ENCODE results near the gene SRGAP3. TPM values are rescaled to one million over a fixed set of nuclear protein-coding genes. Genes with fewer than 3 reads are reported as not detected.

Gene SRGAP3
- total RNA-seq, 1 donor from 2014 or later, result 1.6 TPM

DNA sequence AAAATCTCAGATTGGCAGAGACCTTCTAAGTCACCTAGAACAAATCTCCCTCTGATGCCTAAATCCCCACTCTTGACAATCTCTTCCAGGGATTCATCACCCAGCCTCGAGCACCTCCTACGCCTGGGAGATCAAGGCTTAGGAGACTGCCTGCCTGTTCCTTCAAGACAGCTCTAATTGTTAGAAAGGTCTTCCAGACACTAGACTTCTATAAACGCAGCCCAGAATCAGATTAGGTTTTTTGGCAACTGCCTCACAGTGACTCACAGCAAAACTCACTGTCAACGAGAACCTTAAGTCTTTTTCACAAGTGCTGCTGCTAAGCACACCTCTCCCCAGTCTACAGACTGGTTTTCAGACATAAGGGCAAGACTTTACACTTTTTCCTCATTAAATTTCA is 23.1 kb downstream of the SRGAP3 start:
- intact Hi-C loops (cut with micrococcal nuclease), result no loop called here

DNA sequence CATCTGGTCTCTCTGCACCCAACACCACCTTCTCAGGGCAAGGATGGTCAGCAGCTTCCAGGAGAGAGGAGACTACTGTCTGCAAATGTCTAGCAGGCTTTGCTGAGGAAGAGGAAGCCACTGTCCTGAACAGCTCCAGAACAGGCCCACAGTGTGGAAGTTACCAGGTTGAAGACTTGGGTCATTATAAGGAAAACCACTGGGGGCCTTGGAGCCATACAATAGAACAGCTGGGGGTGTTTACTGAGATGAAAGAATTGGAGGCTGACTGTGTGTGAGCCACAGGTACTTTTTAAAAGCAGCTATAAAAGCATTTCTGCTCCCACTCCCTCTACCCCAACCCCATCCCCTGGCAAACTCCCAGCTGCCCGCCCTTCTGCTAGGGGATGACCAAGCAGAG is 24.2 kb downstream of the SRGAP3 start:
- intact Hi-C loops (cut with micrococcal nuclease), result loop anchor here (2.0 kb wide), 1 partner anchor 56 kb away; no protein-coding TSS in a partner anchor

DNA sequence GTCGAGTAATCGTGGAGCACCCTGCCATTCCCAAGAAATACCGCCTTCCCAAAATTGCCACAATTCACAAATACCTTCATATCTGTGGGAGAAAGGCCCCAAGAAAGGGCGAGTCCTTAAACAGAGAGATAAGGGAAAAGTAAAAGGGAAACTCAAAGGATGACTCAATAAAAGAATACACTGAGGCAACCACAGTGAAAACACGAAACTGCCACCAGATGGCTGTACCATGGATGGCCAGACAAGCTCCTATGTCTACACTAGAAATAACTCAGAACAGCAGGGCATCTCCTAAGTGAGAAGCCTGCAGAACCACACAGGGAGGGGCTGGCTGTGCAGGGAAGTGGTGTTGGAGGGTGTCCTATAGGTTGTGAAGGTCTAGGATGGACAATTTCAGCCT is 25.0 kb downstream of the SRGAP3 start:
- intact Hi-C loops (cut with micrococcal nuclease), result loop anchor here (1.0 to 2.0 kb wide), 3 partner anchors 25 to 78 kb away; partner anchors contain the start of gene SRGAP3

DNA sequence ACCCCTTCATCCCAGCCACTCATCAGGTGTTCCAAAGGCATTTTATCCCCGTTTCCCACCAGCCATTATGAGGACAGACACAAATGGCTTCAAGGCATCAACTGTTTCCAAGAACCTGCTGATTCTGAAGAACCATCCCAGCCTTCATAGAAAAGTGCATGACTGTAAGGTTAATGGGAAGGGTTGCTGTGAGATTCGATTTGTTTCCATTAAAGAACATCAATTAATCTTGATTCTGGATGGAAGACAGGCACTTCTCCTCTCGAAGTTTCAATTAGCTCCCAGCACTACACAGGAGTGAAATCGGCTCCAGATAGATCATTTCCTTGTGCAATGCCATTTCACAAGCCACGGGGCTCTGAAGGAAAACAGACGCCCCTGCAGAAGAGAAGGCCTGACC is 25.8 kb downstream of the SRGAP3 start:
- intact Hi-C loops (cut with micrococcal nuclease), result loop anchor here (1.0 to 2.0 kb wide), 3 partner anchors 26 to 79 kb away; partner anchors contain the start of gene SRGAP3

DNA sequence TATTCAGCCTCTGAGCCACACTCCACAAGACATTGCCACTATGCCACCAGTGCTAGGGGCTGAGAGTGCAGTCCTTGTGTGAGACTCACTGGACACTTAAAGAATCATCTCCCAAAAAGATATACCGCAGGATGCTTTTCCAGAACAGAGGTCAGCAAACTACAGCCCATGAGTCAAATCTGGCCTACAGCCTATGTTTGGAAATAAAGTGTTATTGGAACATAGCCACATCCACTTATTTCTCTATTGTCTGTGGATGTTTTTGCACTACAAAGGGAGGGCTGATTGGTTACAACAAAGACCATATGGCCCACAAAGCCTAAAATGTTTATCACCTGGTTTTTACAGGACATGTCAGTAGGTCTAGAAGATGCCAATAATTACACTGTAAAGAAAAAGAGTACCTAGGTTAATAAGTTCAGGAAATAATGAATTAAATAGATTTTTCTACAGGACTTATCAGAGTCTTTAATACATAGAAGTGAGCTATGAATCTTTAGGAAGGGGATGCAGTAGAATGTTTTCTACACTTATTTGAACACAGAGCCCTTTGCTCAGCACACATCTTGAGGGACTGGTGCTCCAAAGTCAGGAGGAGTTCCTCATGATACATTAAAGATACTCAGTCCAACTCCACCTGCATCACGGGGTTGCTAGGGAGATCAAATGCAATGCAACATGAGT is 26.3 kb downstream of the SRGAP3 start:
- intact Hi-C loops (cut with micrococcal nuclease), result no loop called here

DNA sequence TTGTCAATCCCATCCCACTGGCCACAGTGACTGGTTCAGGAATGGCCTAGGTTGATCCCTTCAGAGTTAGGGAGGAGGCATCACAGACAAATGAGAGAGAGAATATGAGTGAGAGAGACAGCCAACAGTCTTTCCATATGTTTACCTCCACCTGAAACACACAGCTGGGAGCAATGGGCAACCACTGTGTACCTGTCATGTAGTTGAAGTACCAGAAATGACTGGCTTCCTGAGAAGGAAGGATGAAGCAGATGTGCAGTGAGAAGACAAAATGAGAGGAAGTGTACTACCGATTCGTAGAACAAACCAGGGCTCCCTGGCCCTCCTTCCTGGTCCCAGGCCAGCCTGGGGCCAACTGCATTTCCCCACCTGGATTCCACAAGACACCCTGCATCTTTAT is 27.4 kb downstream of the SRGAP3 start:
- intact Hi-C loops (cut with micrococcal nuclease), result no loop called here

DNA sequence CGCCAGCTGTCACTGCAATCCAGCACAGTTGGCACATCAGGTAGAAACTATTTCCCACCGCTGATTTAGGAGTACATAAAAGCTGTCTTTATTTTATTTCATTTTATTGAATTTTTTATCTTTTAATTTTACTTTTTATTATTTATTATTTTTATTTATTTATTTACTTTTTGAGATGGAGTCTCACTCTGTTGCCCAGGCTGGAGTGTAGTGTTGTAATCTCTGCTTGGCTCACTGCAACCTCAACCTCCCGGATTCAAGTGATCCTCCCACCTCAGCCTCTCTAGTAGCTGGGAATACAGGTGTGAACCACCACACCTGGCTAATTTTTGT is 31.0 kb downstream of the SRGAP3 start:
- intact Hi-C loops (cut with micrococcal nuclease), result no loop called here

DNA sequence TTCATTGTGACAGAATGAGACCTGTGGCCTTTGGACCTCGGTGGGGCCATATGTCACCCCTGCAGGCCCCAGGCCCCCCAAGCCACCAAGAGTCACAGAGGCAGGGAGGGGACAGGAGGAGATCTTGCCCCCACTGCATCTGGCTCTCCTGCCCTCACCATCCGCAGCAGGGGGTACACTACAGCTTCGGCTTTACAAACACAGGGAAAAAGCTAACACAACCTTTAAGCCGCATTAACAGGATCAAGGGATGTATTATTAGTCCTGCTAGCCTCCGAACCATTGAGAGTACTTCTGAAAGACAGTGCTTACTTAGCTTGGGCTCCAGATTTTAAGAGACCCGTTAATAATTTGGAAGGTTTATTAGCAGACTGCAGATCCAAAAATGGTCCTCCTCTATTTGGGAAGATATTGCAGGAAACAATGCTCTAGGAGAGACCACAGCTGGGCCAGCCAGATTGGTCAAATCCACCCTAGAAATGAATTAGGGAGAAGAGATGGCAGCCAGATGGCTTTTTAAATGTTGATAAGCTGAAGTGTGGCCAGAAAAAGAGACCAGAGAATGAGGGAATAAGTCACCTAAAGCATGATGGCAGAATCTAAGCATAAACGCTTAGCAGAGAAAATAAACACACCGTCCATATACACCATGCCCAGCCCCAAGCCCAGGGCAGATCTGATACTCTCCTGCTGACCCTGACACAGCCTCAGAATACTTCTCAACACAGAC is 31.5 kb downstream of the SRGAP3 start:
- intact Hi-C loops (cut with micrococcal nuclease), result no loop called here

DNA sequence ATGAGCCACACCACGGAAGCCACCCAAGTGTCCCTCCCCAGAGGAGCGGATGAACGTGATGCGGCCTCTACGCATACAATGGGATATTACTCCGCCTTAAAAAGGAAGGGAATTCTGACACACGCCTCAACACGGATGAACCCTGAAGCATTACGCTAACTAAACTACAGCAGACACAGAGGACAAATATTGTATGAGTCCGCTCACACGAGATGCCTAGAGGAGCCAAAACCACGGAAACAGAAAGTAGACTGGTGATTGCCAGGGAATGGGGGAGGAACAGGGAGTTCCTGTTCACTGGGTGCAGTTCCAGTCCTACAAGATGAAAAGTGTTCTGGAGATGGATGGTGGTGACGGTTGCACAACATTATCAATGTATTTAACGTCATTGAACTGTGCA is 32.7 kb downstream of the SRGAP3 start:
- intact Hi-C loops (cut with micrococcal nuclease), result no loop called here

DNA sequence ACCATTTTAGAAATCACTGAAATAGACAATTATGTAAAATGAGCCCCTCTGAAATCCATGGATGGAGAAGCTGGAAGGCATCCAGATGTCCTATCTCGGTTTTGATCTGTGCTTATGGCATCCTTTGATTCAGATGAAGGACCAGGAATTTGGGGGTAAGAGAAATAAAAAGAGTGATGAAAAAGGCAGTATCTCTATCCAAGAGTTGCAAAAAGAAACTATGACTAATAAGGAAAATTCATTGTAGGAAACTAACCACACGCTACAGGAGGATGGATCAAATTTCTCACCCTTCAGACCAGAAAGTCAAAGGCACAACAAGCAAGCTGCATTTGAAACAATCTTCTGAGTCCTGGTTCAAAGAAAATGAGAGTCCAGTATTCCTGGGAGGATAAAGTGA is 34.8 kb downstream of the SRGAP3 start:
- intact Hi-C loops (cut with micrococcal nuclease), result no loop called here

DNA sequence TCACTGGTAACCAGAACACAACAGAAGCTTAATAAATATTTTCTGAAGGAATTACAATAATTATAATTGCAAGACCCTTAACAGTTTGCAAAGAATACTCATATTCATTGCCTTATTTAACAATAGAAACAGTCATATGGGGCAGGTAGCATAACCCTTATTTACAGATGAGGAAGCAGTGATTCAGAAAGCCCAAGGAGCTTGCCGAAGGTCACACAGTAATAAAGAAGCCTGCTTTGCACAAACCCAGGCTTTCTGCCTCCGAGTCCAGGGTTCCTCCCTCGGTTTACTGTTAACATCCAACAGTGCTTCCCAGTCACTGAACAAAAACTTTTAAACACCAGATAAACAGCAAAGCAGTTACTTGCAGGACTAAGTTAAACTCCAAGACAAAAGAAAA is 35.3 kb downstream of the SRGAP3 start:
- intact Hi-C loops (cut with micrococcal nuclease), result no loop called here

DNA sequence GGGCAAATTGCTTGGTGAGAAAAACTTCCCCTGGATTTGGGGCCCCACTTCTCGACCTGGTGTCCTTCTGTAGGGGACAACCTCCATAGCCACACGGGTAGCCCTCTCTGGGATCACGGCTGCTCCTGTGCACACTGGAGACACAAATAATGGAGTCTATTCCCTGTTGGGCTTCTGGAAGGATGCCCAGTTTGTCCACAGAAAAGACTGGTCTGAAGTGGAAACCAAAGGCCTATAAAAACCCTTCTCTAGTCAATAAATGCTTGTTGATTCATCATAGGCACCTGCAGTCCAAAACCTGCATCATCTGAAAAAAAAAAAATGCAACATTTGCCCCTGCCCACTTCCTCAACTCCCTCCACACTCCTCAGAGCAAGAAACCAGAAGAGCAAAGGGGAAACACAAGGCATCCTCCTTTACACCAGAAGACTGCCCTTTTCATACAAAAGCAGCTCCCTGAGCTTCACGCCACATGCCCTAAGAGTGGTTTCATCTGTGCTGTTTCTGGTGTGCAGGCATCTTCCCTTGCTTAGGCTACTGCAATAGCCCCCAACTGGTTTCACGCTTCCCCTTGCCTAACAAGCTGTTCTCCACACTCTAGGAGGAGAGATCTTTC is 36.3 kb downstream of the SRGAP3 start:
- intact Hi-C loops (cut with micrococcal nuclease), result no loop called here

DNA sequence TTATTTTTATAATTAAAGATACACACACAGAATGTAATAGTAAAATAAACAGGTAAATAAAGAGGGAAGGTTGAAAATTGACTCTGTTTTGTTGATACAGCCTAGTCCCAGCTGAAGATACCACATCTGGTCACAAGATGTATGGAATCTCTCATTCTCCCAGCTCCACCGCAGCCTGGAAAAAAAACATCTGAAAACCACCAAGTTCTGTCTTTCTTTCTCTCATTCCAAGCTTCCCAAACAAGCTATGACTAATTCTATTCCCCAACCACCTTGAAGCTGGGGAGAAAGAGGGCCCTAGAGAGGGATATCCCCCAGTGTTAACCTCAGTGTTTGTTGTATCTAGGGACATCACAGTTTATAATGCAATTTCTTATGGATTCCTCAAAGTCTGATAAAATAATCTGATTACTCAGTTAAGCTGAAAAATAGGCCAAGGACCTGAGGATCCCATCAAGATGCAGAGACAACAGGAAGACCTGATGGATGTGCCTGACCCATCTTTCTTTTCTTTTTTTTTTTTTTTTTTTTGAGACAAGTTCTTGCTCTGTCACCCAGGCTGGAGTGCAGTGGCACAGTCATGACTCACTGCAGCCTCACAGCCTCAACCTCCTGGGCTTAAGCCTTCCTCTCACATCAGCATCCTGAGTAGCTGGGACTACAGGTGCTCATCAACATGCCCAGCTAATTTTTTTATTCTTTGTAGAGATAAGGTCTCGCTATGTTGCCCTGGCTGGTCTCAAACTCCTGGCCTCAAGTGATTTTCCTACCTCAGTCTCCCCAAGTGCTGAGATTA is 38.1 kb downstream of the SRGAP3 start:
- intact Hi-C loops (cut with micrococcal nuclease), result no loop called here

DNA sequence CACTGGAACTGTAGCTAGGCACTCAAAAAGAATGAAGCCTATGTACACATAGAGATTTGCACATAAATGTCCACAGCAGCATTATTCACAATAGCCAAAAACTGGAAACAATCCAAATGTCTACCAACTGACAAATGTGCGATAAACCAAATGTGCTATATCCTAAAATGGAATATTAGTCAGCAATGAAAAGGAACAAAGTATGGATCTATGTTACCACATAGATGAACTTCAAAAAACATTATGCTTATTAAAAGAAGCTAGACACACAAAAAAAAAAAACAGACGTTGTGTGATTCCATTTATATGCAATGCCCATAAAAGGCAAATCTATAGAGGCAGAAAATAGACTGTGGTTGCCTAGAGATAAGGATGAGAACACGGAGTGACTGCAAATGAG is 39.7 kb downstream of the SRGAP3 start:
- intact Hi-C loops (cut with micrococcal nuclease), result no loop called here

DNA sequence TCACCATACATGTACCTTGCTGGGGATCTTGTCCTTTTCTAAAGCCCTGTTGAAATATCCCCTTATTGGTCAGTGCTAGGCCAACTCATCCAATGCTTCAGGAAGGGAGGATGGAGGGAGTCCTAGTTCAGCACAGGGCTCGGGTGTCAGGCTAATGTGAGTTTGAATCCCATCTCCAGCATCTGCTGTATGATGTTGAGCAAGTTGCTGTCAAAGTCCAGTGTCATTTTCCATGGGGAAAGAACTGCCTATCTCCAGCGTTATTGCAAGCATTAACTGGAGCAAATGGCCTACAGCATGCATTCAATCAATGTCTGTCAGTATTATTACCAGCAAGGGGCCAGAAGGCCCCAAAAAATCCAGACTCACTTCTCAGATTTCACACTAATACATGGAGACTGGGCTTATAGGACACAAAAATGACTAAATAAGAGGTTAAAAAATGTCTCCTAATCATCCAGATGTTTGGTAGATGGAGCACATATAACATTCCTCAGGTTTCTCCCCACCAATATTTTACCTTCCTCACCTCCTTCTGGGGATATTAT is 40.8 kb downstream of the SRGAP3 start:
- intact Hi-C loops (cut with micrococcal nuclease), result no loop called here

DNA sequence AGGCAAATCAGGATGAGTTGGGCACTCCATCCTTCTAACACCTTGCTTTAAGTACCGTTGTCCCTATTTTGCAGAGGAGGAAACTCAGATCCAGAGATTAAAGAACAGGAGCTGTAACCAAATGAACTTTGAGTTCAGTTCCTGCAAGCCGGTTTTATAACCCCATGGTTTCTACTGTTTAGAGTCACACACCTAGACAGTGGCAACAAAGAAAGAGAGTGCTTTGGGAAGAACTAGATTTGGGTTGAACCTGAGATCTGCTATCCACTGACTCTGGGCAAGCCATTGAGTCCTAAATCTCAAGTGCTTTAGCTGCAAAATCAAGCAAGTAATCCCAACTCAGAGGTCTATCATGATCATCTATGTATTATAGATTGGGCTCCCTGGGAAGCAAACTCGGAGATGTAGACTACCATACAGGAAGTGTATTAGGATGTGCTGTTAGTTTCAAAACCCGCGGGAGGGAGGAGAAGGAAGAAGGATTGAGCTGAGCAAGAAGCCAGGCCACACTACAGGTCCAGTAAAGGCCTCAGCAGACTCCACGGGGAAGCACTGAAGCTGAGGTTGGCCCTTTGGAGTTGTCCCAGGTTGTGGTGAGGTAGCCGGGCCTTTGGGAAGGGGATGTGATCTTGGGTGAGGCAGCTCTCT is 42.2 kb downstream of the SRGAP3 start:
- intact Hi-C loops (cut with micrococcal nuclease), result no loop called here

DNA sequence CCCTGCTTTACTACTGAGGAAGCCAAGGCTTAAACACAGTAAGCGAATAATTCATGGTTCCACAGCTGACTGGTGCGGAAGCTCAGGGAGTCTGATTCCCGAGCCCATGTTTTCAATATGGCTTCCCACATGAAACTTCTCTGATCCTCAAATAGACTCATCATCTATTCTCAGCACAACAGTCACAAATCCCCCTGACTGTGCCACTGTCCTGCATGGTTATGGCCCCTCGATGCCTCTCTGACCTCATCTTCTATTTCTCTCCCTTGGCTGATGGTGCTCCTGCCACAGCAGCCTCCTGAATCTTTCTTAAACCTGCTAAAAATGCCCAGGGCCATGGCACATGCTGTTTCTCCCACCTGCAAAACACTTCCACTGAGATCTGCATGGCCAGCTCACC is 43.2 kb downstream of the SRGAP3 start:
- intact Hi-C loops (cut with micrococcal nuclease), result no loop called here

DNA sequence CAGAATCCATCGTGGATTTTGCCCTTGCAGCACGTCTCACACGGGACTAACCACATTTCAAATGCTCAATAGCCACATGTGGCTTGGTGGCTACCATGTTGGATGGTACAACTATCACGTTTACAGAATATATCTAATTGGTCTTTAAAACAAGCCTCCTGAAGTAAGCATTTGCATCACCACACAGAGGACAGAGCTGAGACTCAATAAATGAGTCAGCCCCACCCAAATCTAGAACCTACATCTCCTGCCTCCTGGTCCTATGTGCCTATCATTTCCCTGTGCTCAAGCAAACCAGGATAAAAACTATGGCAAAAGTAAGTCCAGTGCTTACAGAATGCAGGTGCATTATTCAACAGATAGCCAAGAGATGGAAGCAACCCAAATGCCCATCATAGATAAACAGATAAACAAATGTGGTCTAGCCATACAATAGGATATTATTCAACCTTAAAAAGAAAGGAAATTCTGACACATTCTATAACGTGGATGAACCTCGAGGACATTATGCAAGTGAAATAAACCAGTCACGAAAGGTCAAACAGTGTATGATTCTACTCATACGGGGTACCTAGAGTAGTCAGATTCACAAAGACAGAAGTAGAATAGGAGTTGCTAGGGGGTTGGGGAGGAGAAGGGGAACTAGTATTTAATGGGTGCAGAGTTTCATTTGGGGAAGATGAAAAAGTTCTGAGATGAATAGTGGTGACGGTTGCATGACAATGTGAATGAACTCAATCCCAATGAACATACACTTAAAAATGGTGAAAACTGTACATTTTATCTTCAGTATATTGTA is 43.9 kb downstream of the SRGAP3 start:
- intact Hi-C loops (cut with micrococcal nuclease), result no loop called here

DNA sequence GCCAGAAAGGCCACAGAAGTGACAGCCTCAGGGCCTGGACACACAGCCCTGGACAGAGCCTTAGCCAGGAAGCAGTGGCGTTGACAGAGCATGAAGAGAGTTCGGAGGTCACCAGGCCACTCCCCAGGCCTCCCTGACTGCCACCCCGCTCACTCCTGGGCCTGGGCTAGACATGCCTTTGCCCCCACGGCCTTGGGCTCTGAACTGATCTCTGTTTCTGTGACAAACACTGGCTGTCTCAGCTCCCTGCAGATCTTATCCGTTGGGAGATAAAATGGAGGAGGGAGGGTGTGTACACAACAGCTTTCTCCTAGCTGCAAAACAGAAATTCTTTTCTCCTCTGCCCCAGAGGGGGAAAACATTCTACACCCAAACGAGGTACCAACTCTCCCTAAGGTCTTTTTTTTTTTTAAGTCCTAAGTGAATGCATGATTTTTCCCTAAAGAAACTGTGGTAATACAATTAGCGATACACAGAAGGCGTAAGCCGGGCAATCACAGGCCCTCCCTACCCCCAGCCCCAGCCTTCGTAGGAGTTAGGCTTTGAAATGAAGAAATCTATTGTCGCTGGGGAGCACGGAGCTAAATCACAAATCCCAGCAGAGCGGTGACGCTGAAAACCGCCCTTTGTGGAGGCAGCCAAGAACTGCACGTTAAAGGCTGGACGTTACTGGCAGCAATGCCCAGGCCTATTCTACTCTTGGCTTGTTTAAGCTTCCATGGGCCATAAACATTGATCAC is 45.0 kb downstream of the SRGAP3 start:
- intact Hi-C loops (cut with micrococcal nuclease), result no loop called here

Data from T-helper 1 cell treated with Interleukin-12 subunit alpha and Interleukin-12 subunit beta and Interleukin-4 antibody, amounts not matched to agents 30 ng/mL and 1 ng/mL, for 36 hours (primary cell).